ENCODE measurements around the gene MRPL39. TPM values are rescaled to one million over a fixed set of nuclear protein-coding genes. Genes with fewer than 3 reads are reported as not detected.
A peak's percentile ranks its signal among the peaks of the same experiment; 100 is the strongest.

MRPL39 gene
- total and polyA plus RNA-seq, 9 of the 15 experiments (the other 6 are each of a cell fraction or from before 2014, with no cell fraction given) = 65.4 to 247 (median 105) TPM

DNA sequence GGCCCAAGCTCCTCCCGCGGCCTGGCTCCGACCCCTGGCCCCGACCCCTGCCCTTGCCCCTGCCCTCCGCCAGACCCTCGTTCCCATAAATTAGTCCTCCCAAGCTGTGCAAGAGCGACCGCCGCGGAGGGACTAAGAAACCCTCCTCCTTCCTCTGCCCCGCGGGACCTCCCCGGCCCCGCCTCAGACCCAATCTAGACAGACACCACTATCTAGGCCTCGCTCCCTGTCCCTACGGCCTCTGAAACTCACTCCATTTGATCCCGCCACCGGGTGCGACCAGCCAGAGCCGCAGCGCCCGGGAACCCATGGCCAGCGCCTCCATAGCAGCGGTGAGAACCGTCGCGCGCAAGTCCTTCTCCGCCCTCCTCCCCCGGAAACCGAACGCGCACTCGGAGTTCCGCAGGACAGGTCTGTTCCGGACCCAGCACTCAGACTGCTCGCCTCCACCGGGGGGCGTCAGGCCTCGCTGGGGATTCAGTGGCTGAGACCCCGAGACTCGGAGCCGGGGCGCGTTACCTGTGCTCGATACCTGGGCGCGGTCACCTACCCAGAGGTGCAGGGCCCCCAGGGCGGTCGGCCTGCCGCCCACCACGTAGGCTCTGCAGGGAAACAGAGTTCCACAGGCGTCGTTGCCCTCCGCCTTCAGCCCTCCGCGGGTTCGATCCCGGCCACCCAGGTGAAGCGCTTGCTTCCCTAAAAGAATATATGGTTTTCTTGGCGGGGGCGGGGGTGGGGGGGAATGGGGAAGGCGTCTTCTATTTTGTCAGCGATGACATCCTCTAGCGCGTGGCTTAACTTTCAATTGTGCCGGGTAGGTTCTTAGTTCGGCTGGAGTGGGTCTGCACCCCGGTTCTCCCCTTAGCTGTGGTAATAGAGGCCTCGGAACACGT, at the start of gene MRPL39 (continued):
- TF ChIP-seq FOS (IDR thresholded peaks at IDR 0.05; ENCODE audit: extremely low read depth, insufficient read length) (no peak), BRF1 (IDR thresholded peaks at IDR 0.05; ENCODE audit: borderline replicate concordance, extremely low read depth, insufficient read length) (no peak), USF2 (CRISPR knock-in tag; IDR thresholded peaks at IDR 0.05) (peak; percentile 14; the same call in 1 of the 2 replicates), CAMTA2 (CRISPR knock-in tag; conservative IDR thresholded peaks at IDR 0.05) (no peak), SOX6 (IDR thresholded peaks at IDR 0.05) (peak; percentile 59; the same call in 1 of the 2 replicates), RBM39 (optimal IDR thresholded peaks at IDR 0.05; ENCODE audit: low read depth, low read length) (no peak), ZNF583 (CRISPR knock-in tag; IDR thresholded peaks at IDR 0.05) (0 out of 2 replicates have a peak, but pooled peaks have one; percentile 37), PHF21A (IDR thresholded peaks at IDR 0.05; ENCODE audit: borderline replicate concordance, low read depth) (peak; percentile 65; the same call in 1 of the 2 replicates), RFX5 (IDR thresholded peaks at IDR 0.05; ENCODE audit: low read depth, low read length) (0 out of 2 replicates have a peak, but pooled peaks have one; percentile 23), GTF3C2 (IDR thresholded peaks at IDR 0.05; ENCODE audit: borderline replicate concordance, extremely low read depth, insufficient read length) (peak; percentile 61), MCM7 (IDR thresholded peaks at IDR 0.05) (no peak), SMARCC2 (IDR thresholded peaks at IDR 0.05; ENCODE audit: low read depth) (no peak), ZNF780A (CRISPR knock-in tag; IDR thresholded peaks at IDR 0.05) (no peak), ERF (CRISPR knock-in tag; IDR thresholded peaks at IDR 0.05) (no peak)
- TF ChIP-seq, protein P1, sequence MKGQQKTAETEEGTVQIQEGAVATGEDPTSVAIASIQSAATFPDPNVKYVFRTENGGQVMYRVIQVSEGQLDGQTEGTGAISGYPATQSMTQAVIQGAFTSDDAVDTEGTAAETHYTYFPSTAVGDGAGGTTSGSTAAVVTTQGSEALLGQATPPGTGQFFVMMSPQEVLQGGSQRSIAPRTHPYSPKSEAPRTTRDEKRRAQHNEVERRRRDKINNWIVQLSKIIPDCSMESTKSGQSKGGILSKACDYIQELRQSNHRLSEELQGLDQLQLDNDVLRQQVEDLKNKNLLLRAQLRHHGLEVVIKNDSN (CRISPR knock-in tag; IDR thresholded peaks at IDR 0.05) = 0 out of 2 replicates have a peak, but pooled peaks have one; percentile 17
- TF ChIP-seq, protein P2, sequence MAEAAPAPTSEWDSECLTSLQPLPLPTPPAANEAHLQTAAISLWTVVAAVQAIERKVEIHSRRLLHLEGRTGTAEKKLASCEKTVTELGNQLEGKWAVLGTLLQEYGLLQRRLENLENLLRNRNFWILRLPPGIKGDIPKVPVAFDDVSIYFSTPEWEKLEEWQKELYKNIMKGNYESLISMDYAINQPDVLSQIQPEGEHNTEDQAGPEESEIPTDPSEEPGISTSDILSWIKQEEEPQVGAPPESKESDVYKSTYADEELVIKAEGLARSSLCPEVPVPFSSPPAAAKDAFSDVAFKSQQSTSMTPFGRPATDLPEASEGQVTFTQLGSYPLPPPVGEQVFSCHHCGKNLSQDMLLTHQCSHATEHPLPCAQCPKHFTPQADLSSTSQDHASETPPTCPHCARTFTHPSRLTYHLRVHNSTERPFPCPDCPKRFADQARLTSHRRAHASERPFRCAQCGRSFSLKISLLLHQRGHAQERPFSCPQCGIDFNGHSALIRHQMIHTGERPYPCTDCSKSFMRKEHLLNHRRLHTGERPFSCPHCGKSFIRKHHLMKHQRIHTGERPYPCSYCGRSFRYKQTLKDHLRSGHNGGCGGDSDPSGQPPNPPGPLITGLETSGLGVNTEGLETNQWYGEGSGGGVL (CRISPR knock-in tag; IDR thresholded peaks at IDR 0.05) = no peak
- TF ChIP-seq, protein P3, sequence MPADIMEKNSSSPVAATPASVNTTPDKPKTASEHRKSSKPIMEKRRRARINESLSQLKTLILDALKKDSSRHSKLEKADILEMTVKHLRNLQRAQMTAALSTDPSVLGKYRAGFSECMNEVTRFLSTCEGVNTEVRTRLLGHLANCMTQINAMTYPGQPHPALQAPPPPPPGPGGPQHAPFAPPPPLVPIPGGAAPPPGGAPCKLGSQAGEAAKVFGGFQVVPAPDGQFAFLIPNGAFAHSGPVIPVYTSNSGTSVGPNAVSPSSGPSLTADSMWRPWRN (IDR thresholded peaks at IDR 0.05; ENCODE audit: low read depth) = no peak
- TF ChIP-seq, protein P4, sequence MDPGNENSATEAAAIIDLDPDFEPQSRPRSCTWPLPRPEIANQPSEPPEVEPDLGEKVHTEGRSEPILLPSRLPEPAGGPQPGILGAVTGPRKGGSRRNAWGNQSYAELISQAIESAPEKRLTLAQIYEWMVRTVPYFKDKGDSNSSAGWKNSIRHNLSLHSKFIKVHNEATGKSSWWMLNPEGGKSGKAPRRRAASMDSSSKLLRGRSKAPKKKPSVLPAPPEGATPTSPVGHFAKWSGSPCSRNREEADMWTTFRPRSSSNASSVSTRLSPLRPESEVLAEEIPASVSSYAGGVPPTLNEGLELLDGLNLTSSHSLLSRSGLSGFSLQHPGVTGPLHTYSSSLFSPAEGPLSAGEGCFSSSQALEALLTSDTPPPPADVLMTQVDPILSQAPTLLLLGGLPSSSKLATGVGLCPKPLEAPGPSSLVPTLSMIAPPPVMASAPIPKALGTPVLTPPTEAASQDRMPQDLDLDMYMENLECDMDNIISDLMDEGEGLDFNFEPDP (CRISPR knock-in tag; IDR thresholded peaks at IDR 0.05) = no peak
